WI38 (cell line): ENCODE results near the gene TMED5.
A peak's percentile ranks its signal among the peaks of the same experiment; 100 is the strongest.
"Not testable (repeated sequence)": the region's sequence is repeated elsewhere in the genome, so short reads cannot be mapped to it uniquely, and the experiment has no call there.

ENCODE experiments used
- H3K4me3 ChIP-seq: 2 replicates; pipeline ENCODE4 v1.5.1; 2011; ENCODE audit warnings: low read depth, mild to moderate bottlenecking, control low read depth, low read length
- CTCF ChIP-seq: IDR thresholded peaks from 2 replicates; pipeline ENCODE4 v1.5.1; 2012; ENCODE audit warnings: low read depth, mild to moderate bottlenecking, control low read depth, low read length

Gene TMED5

GRCh38 chr1:93179886-93180722 is at the start of gene TMED5:
Gene TMED5, minus strand, starts transcription at chr1:93180413. Its CDS starts 171 bp downstream, at chr1:93180242.
- peak within 1 kb of the TSS; percentile 98 for H3K4me3 ChIP-seq
- TF ChIP-seq CTCF = no peak; the same call in 1 of the 2 replicates

- no peak for TF ChIP-seq CTCF
- no peak overlapping the region for H3K4me3 ChIP-seq
These were observed 42.9 kb upstream of the TMED5 start for GRCh38 chr1:93223023-93223675.

- H3K4me3 ChIP-seq = no peak overlapping the region
- TF ChIP-seq CTCF = no peak
These were observed 41.7 kb upstream of the TMED5 start for GRCh38 chr1:93221913-93222312.

- not testable (repeated sequence) for H3K4me3 ChIP-seq
These were observed 40.5 kb upstream of the TMED5 start for GRCh38 chr1:93220716-93221115.

- no peak overlapping the region for H3K4me3 ChIP-seq
- TF ChIP-seq CTCF = no peak
These were observed 39.2 kb upstream of the TMED5 start for GRCh38 chr1:93219443-93219842.

- no peak overlapping the region for H3K4me3 ChIP-seq
- no peak for TF ChIP-seq CTCF
These were observed 35.1 kb upstream of the TMED5 start for GRCh38 chr1:93215322-93215721.

- no peak for TF ChIP-seq CTCF
- H3K4me3 ChIP-seq = no peak overlapping the region
These were observed 27.0 kb upstream of the TMED5 start for GRCh38 chr1:93207211-93207610.
